ENCODE measurements around the gene ZNF831.

ZNF831 gene

DNA sequence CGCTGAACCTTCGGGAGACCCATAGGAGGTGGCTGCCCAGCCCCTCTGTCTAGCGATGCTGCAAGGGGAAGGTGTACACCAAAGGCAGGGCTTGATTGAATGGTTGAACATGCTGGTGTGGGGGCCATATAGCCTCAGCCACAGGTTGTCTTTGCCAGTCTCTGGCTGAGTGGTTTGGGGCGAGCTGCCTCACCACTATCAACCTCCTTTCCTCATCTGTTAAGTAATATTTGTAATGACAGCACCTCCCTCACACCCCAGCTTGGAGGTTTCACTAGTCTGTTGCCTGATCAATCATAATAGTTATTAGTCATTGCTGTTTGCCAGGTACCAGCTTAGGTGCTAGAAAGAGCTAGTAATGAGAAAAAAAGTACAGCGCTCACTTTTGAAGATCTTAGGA is 11.8 kb upstream of the ZNF831 start:
- no peak for TF ChIP-seq CTCF (IDR thresholded peaks at IDR 0.05; ENCODE audit: insufficient read depth, missing control alignments)
- FAIRE-seq (no peak), DNase-seq (ENCODE audit: insufficient read length, low spot score) (no peak)

GRCh38 chr20:59152559-59153354 is 10.9 kb upstream of the ZNF831 start:
- DNase-seq (ENCODE audit: insufficient read length, low spot score) (no peak), FAIRE-seq (no peak)
- no peak for TF ChIP-seq CTCF (IDR thresholded peaks at IDR 0.05; ENCODE audit: insufficient read depth, missing control alignments)

- TF ChIP-seq CTCF (IDR thresholded peaks at IDR 0.05; ENCODE audit: insufficient read depth, missing control alignments): no peak
- FAIRE-seq (no peak), DNase-seq (ENCODE audit: insufficient read length, low spot score) (no peak)
Observed at GRCh38 chr20:59153355-59153681, 10.3 kb upstream of the ZNF831 start.

GRCh38 chr20:59153832-59154231 is 9.8 kb upstream of the ZNF831 start:
- no peak for TF ChIP-seq CTCF (IDR thresholded peaks at IDR 0.05; ENCODE audit: insufficient read depth, missing control alignments)
- DNase-seq (ENCODE audit: insufficient read length, low spot score) (no peak), FAIRE-seq (no peak)

GRCh38 chr20:59154317-59155013 is 9.2 kb upstream of the ZNF831 start:
- DNase-seq (ENCODE audit: insufficient read length, low spot score) (no peak), FAIRE-seq (no peak)
- no peak for TF ChIP-seq CTCF (IDR thresholded peaks at IDR 0.05; ENCODE audit: insufficient read depth, missing control alignments)

GRCh38 chr20:59157064-59157463 is 6.6 kb upstream of the ZNF831 start:
- DNase-seq (ENCODE audit: insufficient read length, low spot score): no peak
- no peak for FAIRE-seq
- TF ChIP-seq CTCF (IDR thresholded peaks at IDR 0.05; ENCODE audit: insufficient read depth, missing control alignments): no peak

DNA sequence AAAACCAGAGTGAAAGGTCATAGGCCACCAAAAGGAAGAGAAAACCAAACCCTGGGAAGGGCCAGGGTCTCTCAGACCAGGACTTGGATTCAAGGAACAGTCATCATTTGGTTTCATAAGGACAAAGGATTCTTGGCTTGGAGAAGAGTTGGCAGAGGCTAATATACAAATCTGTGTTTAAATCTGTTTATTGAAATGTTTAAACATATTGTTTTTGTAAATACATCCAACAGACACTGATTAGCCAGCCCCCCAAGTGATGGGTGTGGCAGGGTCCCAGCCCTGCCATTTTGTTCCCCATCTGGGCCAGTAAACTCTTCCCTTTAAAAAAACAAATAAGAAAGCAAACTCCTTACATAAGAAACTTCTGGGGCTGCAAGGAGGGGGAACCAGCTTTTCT is 6.1 kb upstream of the ZNF831 start:
- TF ChIP-seq CTCF (IDR thresholded peaks at IDR 0.05; ENCODE audit: insufficient read depth, missing control alignments): no peak
- no peak for FAIRE-seq
- DNase-seq (ENCODE audit: insufficient read length, low spot score): no peak
